ENCODE measurements around the gene MTNR1B. TPM values are rescaled to one million over a fixed set of nuclear protein-coding genes. Genes with fewer than 3 reads are reported as not detected.

The MTNR1B gene
- total RNA-seq, 6 experiments from 2014 or later: not detected

- Histone ChIP-seq H3K36me3 (no peaks in the 10 kb centered on the region), H3K27ac (no peak overlapping the region), H3K4me1 (no peaks in the 10 kb centered on the region), H3K27me3 (no peaks in the 10 kb centered on the region), H3K4me3 (no peak overlapping the region), H3K9me3 (no peaks in the 10 kb centered on the region)
- 9% methylated on average over 1 of the region's 1 CpG for WGBS (ENCODE audit: insufficient coverage, low coverage, low lambda C conversion rate, missing lambda C conversion rate)
- TF ChIP-seq CTCF (IDR thresholded peaks at IDR 0.05) (peak in 1 of 4 donors; percentile 18), POLR2A (IDR thresholded peaks at IDR 0.05) (no peak)
- intact Hi-C loops (cut with DNase I): no loop called here
- ATAC-seq (peak in 3 of 4 donors; percentile 31 to 63 (median 52)), DNase-seq (no peak)
Observed at GRCh38 chr11:92960886-92961285, 8.6 kb upstream of the MTNR1B start.

- H3K36me3 ChIP-seq: no peaks in the 10 kb centered on the region
- H3K27me3 ChIP-seq: no peaks in the 10 kb centered on the region
- intact Hi-C loops (cut with DNase I): no loop called here
- H3K27ac ChIP-seq: no peak overlapping the region
- WGBS (ENCODE audit: insufficient coverage, low coverage, low lambda C conversion rate, missing lambda C conversion rate): 60% methylated on average over 1 of the region's 1 CpG
- ATAC-seq (no peak), DNase-seq (no peak)
- no peaks in the 10 kb centered on the region for H3K9me3 ChIP-seq
- no peaks in the 10 kb centered on the region for H3K4me1 ChIP-seq
- no peak overlapping the region for H3K4me3 ChIP-seq
- TF ChIP-seq POLR2A (IDR thresholded peaks at IDR 0.05): no peak
- TF ChIP-seq CTCF (IDR thresholded peaks at IDR 0.05): no peak
Observed at GRCh38 chr11:92962446-92962845, 7.0 kb upstream of the MTNR1B start.

- Histone ChIP-seq H3K27me3 (no peaks in the 10 kb centered on the region), H3K36me3 (no peaks in the 10 kb centered on the region), H3K4me3 (no peak overlapping the region), H3K9me3 (no peaks in the 10 kb centered on the region), H3K4me1 (peaks cover 0 to 4% (median 0%) of the 10 kb centered on the region in 4 donors), H3K27ac (no peak overlapping the region)
- no peak for DNase-seq
- TF ChIP-seq POLR2A (IDR thresholded peaks at IDR 0.05) (no peak), CTCF (IDR thresholded peaks at IDR 0.05) (no peak)
- 77% methylated on average over 8 of the region's 8 CpGs for WGBS (ENCODE audit: insufficient coverage, low coverage, low lambda C conversion rate, missing lambda C conversion rate)
- ATAC-seq: no peak
- intact Hi-C loops (cut with DNase I): no loop called here
Observed at GRCh38 chr11:92964471-92964870, 5.0 kb upstream of the MTNR1B start.

- no peak for TF ChIP-seq CTCF (IDR thresholded peaks at IDR 0.05)
- no peak for TF ChIP-seq POLR2A (IDR thresholded peaks at IDR 0.05)
- peaks cover 0 to 10% (median 0%) of the 10 kb centered on the region in 4 donors for H3K4me1 ChIP-seq
- H3K4me3 ChIP-seq: no peak overlapping the region
- no peak overlapping the region for H3K27ac ChIP-seq
- 75% methylated on average over 1 of the region's 2 CpGs for WGBS (ENCODE audit: insufficient coverage, low coverage, low lambda C conversion rate, missing lambda C conversion rate)
- H3K27me3 ChIP-seq: no peaks in the 10 kb centered on the region
- no peaks in the 10 kb centered on the region for H3K36me3 ChIP-seq
- ATAC-seq: no peak
- intact Hi-C loops (cut with DNase I): no loop called here
- no peak for DNase-seq
- H3K9me3 ChIP-seq: no peaks in the 10 kb centered on the region
Observed at GRCh38 chr11:92965196-92965595, 4.3 kb upstream of the MTNR1B start.

- WGBS (ENCODE audit: insufficient coverage, low coverage, low lambda C conversion rate, missing lambda C conversion rate): 79% methylated on average over 2 of the region's 2 CpGs
- DNase-seq (no peak), ATAC-seq (no peak)
- TF ChIP-seq POLR2A (IDR thresholded peaks at IDR 0.05): no peak
- TF ChIP-seq CTCF (IDR thresholded peaks at IDR 0.05): no peak
- no peaks in the 10 kb centered on the region for H3K9me3 ChIP-seq
- H3K4me1 ChIP-seq: peaks cover 0 to 10% (median 0%) of the 10 kb centered on the region in 4 donors
- no peak overlapping the region for H3K4me3 ChIP-seq
- no peaks in the 10 kb centered on the region for H3K27me3 ChIP-seq
- no peaks in the 10 kb centered on the region for H3K36me3 ChIP-seq
- intact Hi-C loops (cut with DNase I): no loop called here
- H3K27ac ChIP-seq: no peak overlapping the region
Observed at GRCh38 chr11:92967178-92967577, 2.3 kb upstream of the MTNR1B start.

Data from right lobe of liver (tissue), 6 donors.